ENCODE data around the gene LSM12. TPM values are rescaled to one million over a fixed set of nuclear protein-coding genes. Genes with fewer than 3 reads are reported as not detected.

LSM12 gene
- total and polyA plus RNA-seq, 2 of the 8 experiments (the other 6 are each of a cell fraction or from before 2014, with no cell fraction given) = 69.8 to 142 TPM

DNA sequence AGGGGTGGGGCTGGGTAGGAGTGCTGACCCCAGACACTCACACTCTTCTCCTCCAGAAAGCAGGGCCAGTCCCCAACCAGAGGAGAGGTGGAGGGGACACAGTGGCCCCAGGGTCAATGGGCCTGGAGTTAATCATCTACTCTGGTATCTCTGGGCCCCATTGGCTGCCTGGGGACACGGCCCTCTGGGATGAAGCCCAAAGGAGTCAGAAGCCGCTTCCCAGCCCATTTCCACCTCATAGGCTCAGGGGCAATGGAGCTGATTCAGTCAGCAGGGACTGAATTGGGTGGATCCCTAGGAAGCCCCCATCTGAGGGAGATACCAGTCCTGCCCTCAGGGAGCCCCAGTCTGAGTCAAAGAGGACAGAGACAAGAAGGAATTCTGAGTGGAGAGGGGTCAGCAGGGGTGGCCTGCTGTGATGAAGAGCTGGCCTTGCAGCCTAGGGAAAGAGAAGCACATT, 65.0 kb downstream of the LSM12 start (continued):
- TF ChIP-seq EGR1 (IDR thresholded peaks at IDR 0.05; ENCODE audit: borderline replicate concordance, low read depth, low read length) = no peak
- TF ChIP-seq GTF2F1 (IDR thresholded peaks at IDR 0.05; ENCODE audit: borderline replicate concordance, low read depth, low read length) = no peak
- no peak for TF ChIP-seq ATF2 (IDR thresholded peaks at IDR 0.05; ENCODE audit: low read length)
- no peak for TF ChIP-seq CBX5 (IDR thresholded peaks at IDR 0.05; ENCODE audit: low read depth, low read length)
- TF ChIP-seq SIRT6 (IDR thresholded peaks at IDR 0.05; ENCODE audit: low read length) = no peak

All from H1 (cell line).